Ovary (tissue), 9 donors: ENCODE results near the gene MYL5. TPM values are rescaled to one million over a fixed set of nuclear protein-coding genes. Genes with fewer than 3 reads are reported as not detected.
"Not testable (repeated sequence)": the region's sequence is repeated elsewhere in the genome, so short reads cannot be mapped to it uniquely, and the experiment has no call there.

Experiments
- DNase-seq, 5 donors: peaks; one replicate each; pipeline ENCODE4 v3.0.0-alpha.2; 2019 to 2020
- H3K27ac ChIP-seq, 2 donors: fragments of 200-600 bp; one replicate each; pipeline versions ENCODE4 v1.5.1 to v1.8.0; 2019 to 2022
- H3K27me3 ChIP-seq: fragments of 200-600 bp; one replicate; pipeline ENCODE4 v1.8.0; 2022
- H3K36me3 ChIP-seq: fragments of 200-600 bp; sonication (generic); one replicate; pipeline ENCODE4 v1.5.1; 2019
- H3K4me1 ChIP-seq: one replicate; pipeline ENCODE4 v1.8.1; 2013; ENCODE audit warnings: mild to moderate bottlenecking, moderate library complexity; ENCODE audit not compliant: insufficient read depth
- H3K4me3 ChIP-seq: fragments of 200-600 bp; sonication (generic); one replicate; pipeline ENCODE4 v1.5.1; 2017
- H3K9me3 ChIP-seq, 2 donors: fragments of 200-600 bp in 1 of 2; sonication (generic) in 1 of 2; one replicate each; pipeline versions ENCODE4 v1.5.1 to v1.8.1; 2013 to 2019; ENCODE audit warnings: mild to moderate bottlenecking in 1 of 2, moderate library complexity in 1 of 2
- EP300 ChIP-seq: sonication (generic); formaldehyde crosslinking; IDR thresholded peaks from one replicate; pipeline ENCODE4 v1.6.1; 2017; ENCODE audit warnings: antibody characterized with exemption
- POLR2A ChIP-seq: fragments of 450-650 bp; IDR thresholded peaks from one replicate; pipeline ENCODE4 v1.6.1; 2017; ENCODE audit warnings: antibody characterized with exemption, mild to moderate bottlenecking, moderate library complexity
- WGBS, 3 donors: extraction: QIAGEN DNeasy Blood & Tissue Kit in 1 of 3; methylation state at CpG; one replicate each; pipeline versions ENCODE4 v1.1.5 to v1.1.7; 2013 to 2017; 5-methylcytosine and 5-hydroxymethylcytosine counted together
- intact Hi-C, 4 donors: fragments of 100-400 bp; cut with DNase I; formaldehyde crosslinking; loops; one replicate each; pipeline versions ENCODE4 v1.11.0 to v1.15.1; 2022 to 2023
- polyA plus RNA-seq, 2 donors: library from polyadenylated mRNA; stranded (reverse); fragments of 200-250 nt in 1 of 2; fragments of 350-450 nt in 1 of 2; fragmentation: Illumina TruSeq in 1 of 2; extraction: RNeasy Lipid Tissue Mini Kit (QIAGEN cat#74804) in 1 of 2; gene quantifications; one replicate each; pipeline ENCODE4 v1.2.3, GENCODE V29; 2013 to 2014
- total RNA-seq, 7 donors: library from RNA; depleted of rRNA in 2 of 7; stranded (reverse); fragments of >200 nt in 2 of 7; fragmentation: NEBNext Ultra II Directional in 3 of 7; extraction: Animal tissue kit (Norgen Biotek cat#: 25700) in 3 of 7; gene quantifications; one replicate each; pipeline versions ENCODE4 v1.1.0 to v1.2.4, GENCODE V29; 2016 to 2023
- TF ChIP-seq, protein P1 (sequence below), 3 donors: fragments of 450-650 bp in 2 of 3; fragments of 200-600 bp in 1 of 3; IDR thresholded peaks; one replicate each; pipeline versions ENCODE4 v1.5.1 to v1.8.0; 2016 to 2022; ENCODE audit warnings: antibody characterized with exemption in 3 of 3, mild to moderate bottlenecking in 1 of 3
- donor health status: DM: no; HTN: no; CAD: no; lungs with moderate emphysema.
- donor health status: DM: no; HTN: no; CAD: no.
- donor health status: Bipolar disorder and iron deficiency.
- donor health status: DM: yes; HTN: yes; CAD: no.
- donor health status: DM: no; HTN: no; CAD: no.
- donor health status: DM: yes; HTN: yes; CAD: no.

MYL5 gene
- total and polyA plus RNA-seq, 9 donors: 4.0 to 18.3 (median 9.3) TPM

DNA sequence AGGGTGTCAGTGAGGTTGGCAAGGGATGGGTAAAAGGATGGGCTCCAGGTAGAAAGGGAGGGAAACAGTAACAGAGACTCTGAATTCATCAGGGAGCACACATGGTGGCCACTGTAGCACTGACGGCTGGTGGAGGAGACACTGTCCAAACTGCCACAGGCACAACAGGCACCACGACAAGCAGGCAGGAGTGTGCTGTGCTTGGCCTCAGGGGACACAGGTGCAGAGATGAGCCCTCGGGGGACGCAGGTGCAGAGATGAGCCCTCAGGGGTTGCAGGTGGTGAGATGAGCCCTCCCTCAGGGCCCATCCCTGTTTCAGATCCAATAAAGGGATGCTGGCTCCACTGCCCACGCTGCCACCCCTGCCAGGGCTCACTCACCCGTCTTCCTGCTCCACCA lies 41.4 kb upstream of the MYL5 start:
- Histone ChIP-seq H3K9me3 (no peaks in the 10 kb centered on the region), H3K36me3 (no peaks in the 10 kb centered on the region), H3K27me3 (no peaks in the 10 kb centered on the region), H3K4me3 (no peak overlapping the region), H3K27ac (no peak overlapping the region), H3K4me1 (no peaks in the 10 kb centered on the region)
- TF ChIP-seq EP300 (no peak), POLR2A (no peak)
- TF ChIP-seq, protein P1, sequence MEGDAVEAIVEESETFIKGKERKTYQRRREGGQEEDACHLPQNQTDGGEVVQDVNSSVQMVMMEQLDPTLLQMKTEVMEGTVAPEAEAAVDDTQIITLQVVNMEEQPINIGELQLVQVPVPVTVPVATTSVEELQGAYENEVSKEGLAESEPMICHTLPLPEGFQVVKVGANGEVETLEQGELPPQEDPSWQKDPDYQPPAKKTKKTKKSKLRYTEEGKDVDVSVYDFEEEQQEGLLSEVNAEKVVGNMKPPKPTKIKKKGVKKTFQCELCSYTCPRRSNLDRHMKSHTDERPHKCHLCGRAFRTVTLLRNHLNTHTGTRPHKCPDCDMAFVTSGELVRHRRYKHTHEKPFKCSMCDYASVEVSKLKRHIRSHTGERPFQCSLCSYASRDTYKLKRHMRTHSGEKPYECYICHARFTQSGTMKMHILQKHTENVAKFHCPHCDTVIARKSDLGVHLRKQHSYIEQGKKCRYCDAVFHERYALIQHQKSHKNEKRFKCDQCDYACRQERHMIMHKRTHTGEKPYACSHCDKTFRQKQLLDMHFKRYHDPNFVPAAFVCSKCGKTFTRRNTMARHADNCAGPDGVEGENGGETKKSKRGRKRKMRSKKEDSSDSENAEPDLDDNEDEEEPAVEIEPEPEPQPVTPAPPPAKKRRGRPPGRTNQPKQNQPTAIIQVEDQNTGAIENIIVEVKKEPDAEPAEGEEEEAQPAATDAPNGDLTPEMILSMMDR (IDR thresholded peaks at IDR 0.05): no peak
- WGBS, 3 donors: 85 to 91% (median 89%) methylated on average over 6 of the region's 6 CpGs
- no peak for DNase-seq
- intact Hi-C loops: no loop called here

DNA sequence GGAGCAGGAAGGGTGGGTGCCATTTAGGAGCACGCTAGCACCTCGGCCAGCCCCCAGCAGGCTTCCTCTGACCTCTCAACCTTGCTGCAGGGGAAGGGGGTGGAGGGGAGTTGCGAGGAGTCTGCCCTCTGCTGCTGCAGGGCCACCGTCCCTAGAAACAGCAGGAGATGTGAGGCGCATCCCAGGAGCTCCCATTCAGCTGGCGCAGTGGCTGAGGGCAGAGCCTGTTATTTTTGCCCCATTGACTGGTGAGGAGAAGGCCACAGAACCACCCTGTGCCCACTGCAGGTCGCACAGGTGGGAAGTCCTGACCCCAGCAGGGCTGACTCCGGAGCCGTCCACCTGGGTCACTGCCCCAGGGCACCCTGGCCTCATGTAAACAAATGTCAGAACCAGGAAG lies 40.9 kb upstream of the MYL5 start:
- Histone ChIP-seq H3K4me1 (no peaks in the 10 kb centered on the region), H3K4me3 (no peak overlapping the region), H3K27ac (no peak overlapping the region), H3K36me3 (no peaks in the 10 kb centered on the region), H3K9me3 (no peaks in the 10 kb centered on the region), H3K27me3 (no peaks in the 10 kb centered on the region)
- TF ChIP-seq EP300 (no peak), POLR2A (no peak)
- TF ChIP-seq, protein P1 (IDR thresholded peaks at IDR 0.05): no peak
- intact Hi-C loops: no loop called here
- WGBS, 3 donors: 49 to 58% (median 52%) methylated on average over 9 of the region's 9 CpGs
- DNase-seq: no peak

DNA sequence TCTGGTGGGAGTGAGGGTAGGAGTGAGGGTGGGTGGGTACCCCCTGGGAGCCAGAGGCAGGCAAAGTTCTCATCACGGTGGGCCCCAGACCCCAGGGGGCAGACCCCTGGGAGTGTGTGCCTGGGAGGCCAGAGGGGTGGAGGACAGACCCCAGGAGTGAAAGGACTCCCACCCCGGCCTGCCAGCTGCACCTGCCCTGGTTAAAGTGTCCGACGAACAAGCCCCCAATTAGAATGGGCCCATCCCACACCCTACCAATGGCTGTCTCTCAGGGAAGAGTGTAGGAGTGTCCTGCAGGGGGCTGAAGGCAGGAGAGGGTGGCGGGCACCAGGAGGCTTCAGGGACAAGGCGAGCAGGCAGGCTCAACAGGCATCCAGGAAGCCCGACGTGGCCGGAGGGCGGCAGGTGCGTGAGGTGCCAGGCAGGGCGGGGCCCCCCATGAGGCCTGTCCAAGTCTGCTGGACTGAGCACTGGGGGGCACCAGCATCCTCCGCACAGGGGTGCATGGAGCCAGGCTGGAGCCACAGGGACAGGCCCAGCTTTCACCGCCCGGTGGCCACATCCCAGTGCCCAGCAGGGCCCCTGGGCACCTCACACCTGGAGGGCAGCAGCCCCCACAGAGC lies 40.3 kb upstream of the MYL5 start:
- intact Hi-C loops: no loop called here
- Histone ChIP-seq H3K27ac (no peak overlapping the region), H3K27me3 (no peaks in the 10 kb centered on the region), H3K36me3 (no peaks in the 10 kb centered on the region), H3K4me1 (no peaks in the 10 kb centered on the region), H3K9me3 (no peaks in the 10 kb centered on the region), H3K4me3 (no peak overlapping the region)
- no peak for TF ChIP-seq POLR2A
- TF ChIP-seq, protein P1 (IDR thresholded peaks at IDR 0.05): no peak
- no peak for TF ChIP-seq EP300
- DNase-seq: no peak
- 61 to 66% (median 62%) methylated on average over 15 of the region's 15 CpGs for WGBS, 3 donors

DNA sequence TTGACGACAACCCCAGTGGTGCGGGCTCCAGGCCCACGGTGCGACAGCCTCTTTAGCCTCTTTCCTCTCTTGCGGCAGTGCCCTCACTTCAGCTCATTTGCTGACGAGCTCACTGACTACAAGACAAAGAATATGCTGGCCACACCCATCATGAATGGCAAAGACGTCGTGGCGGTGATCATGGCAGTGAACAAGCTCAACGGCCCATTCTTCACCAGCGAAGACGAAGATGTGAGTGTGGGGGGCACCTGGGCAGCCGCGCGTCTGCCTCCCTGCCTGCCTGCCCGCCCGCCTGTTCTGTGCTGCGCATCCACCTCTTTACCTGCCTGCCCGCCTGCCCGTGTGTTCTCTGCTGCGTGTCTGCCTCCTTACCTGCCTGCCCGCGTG lies 39.8 kb upstream of the MYL5 start:
- H3K27me3 ChIP-seq: no peaks in the 10 kb centered on the region
- 79 to 80% (median 80%) methylated on average over 23 of the region's 23 CpGs for WGBS, 3 donors
- no peaks in the 10 kb centered on the region for H3K36me3 ChIP-seq
- intact Hi-C loops: no loop called here
- H3K9me3 ChIP-seq: no peaks in the 10 kb centered on the region
- no peaks in the 10 kb centered on the region for H3K4me1 ChIP-seq
- no peak for DNase-seq
- TF ChIP-seq, protein P1 (IDR thresholded peaks at IDR 0.05): no peak
- H3K27ac ChIP-seq: no peak overlapping the region
- H3K4me3 ChIP-seq: no peak overlapping the region

DNA sequence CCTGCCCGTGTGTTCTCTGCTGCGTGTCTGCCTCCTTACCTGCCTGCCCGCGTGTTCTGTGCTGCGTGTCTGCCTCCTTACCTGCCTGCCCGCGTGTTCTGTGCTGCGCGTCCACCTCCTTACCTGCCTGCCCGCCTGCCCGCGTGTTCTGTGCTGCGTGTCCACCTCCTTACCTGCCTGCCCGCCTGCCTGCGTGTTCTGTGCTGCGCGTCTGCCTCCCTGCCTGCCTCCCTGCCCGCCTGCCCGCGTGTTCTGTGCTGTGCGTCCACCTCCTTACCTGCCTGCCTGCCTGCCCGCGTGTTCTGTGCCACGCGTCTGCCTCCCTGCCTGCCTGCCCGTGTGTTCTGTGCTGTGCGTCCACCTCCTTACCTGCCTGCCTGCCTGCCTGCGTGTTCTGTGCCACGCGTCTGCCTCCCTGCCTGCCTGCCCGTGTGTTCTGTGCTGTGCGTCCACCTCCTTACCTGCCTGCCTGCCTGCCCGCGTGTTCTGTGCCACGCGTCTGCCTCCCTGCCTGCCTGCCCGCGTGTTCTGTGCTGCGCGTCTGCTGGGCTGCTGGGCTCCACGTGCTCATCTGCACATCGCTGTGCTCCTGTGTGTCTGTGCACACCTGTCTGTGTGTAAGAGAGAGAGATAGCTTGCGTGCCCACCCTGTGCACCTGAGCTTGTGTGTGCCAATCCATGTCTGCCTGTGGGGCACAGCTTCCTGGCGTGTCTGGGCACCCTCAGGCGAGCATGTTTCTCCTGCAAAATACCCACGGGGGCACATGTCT lies 39.1 kb upstream of the MYL5 start:
- H3K36me3 ChIP-seq, H3K4me1 ChIP-seq, DNase-seq, H3K27me3 ChIP-seq, H3K9me3 ChIP-seq, intact Hi-C loops, H3K4me3 ChIP-seq, H3K27ac ChIP-seq: not testable (repeated sequence)
- WGBS, 3 donors: 91 to 94% (median 92%) methylated on average over 36 to 46 of the region's 46 CpGs
